ENCODE data around the gene MRPS5. TPM values are rescaled to one million over a fixed set of nuclear protein-coding genes. Genes with fewer than 3 reads are reported as not detected.

The MRPS5 gene
- polyA plus RNA-seq, 3 donors, result 73.7 to 97.5 (median 84.4) TPM

- no peak for DNase-seq
These were observed 58.3 kb downstream of the MRPS5 start for GRCh38 chr2:95063086-95063958.

- DNase-seq, result no peak
These were observed 59.1 kb downstream of the MRPS5 start for GRCh38 chr2:95062242-95063085.

GRCh38 chr2:95061601-95062183 lies 59.9 kb downstream of the MRPS5 start:
- no peak for DNase-seq

- no peak for DNase-seq
These were observed 60.5 kb downstream of the MRPS5 start for GRCh38 chr2:95061119-95061512.

- no peak for DNase-seq
These were observed 61.0 kb downstream of the MRPS5 start for GRCh38 chr2:95060446-95061118.

GRCh38 chr2:95059656-95060370 lies 61.8 kb downstream of the MRPS5 start:
- DNase-seq, result no peak

- DNase-seq, result peak; percentile 78
These were observed 62.5 kb downstream of the MRPS5 start for GRCh38 chr2:95058989-95059641.

GRCh38 chr2:95058466-95058988 lies 63.1 kb downstream of the MRPS5 start:
- DNase-seq, result no peak

- no peak for DNase-seq
These were observed 63.9 kb downstream of the MRPS5 start for GRCh38 chr2:95057535-95058370.

GRCh38 chr2:95056461-95057459 lies 64.8 kb downstream of the MRPS5 start:
- no peak for DNase-seq

- no peak for DNase-seq
These were observed 65.6 kb downstream of the MRPS5 start for GRCh38 chr2:95056044-95056443.

- no peak for DNase-seq
These were observed 66.3 kb downstream of the MRPS5 start for GRCh38 chr2:95055262-95055661.

GRCh38 chr2:95054016-95054415 lies 67.6 kb downstream of the MRPS5 start:
- no peak for DNase-seq

GRCh38 chr2:95053543-95053942 lies 68.1 kb downstream of the MRPS5 start:
- DNase-seq, result no peak

- DNase-seq, result no peak
These were observed 68.7 kb downstream of the MRPS5 start for GRCh38 chr2:95052804-95053479.

- peak; percentile 67 for DNase-seq
These were observed 69.3 kb downstream of the MRPS5 start for GRCh38 chr2:95052307-95052706.

- DNase-seq, result no peak
These were observed 70.0 kb downstream of the MRPS5 start for GRCh38 chr2:95051626-95052025.
